K562 (cell line): ENCODE results near the gene HES4. TPM values are rescaled to one million over a fixed set of nuclear protein-coding genes. Genes with fewer than 3 reads are reported as not detected.

ENCODE experiments used
- BDP1 ChIP-seq: IDR thresholded peaks from 3 replicates; pipeline ENCODE4 v1.6.1; 2011; ENCODE audit not compliant: insufficient read length, insufficient read depth
- CBX3 ChIP-seq, 2 experiments: IDR thresholded peaks; 1 replicate in 1 of 2; 2 replicates in 1 of 2; pipeline ENCODE4 v1.6.1; 2012; ENCODE audit warnings: inconsistent platforms in 2 of 2, low read length in 2 of 2, borderline replicate concordance in 1 of 2, control low read depth in 1 of 2
- CBX5 ChIP-seq: IDR thresholded peaks from 2 replicates; pipeline ENCODE4 v1.6.1; 2014; ENCODE audit warnings: low read depth, borderline replicate concordance
- GATAD2A ChIP-seq: fragments of 450-650 bp; IDR thresholded peaks from 2 replicates; pipeline ENCODE4 v1.6.1; 2017
- KAT2B ChIP-seq: IDR thresholded peaks from one replicate; pipeline ENCODE4 v1.6.1; 2012; ENCODE audit warnings: low read depth, mild to moderate bottlenecking, control low read depth, inconsistent platforms, low read length, moderate library complexity
- MYBL2 ChIP-seq, 2 experiments: fragments of 450-650 bp in 1 of 2; sonication (generic) in 1 of 2; formaldehyde crosslinking in 1 of 2; IDR thresholded peaks; 2 replicates each; pipeline versions ENCODE4 v1.6.1 to v1.8.1; 2017 to 2022; ENCODE audit warnings: borderline replicate concordance in 1 of 2, inconsistent platforms in 1 of 2, low read depth in 1 of 2, mild to moderate bottlenecking in 1 of 2, missing genetic modification reagents in 1 of 2, moderate library complexity in 1 of 2
- POLR2AphosphoS5 ChIP-seq: IDR thresholded peaks from 2 replicates; pipeline ENCODE4 v1.6.1; 2011; ENCODE audit warnings: mild to moderate bottlenecking, low read depth, low read length, moderate library complexity; ENCODE audit not compliant: control insufficient read depth, insufficient read depth
- RB1 ChIP-seq: fragments of 450-650 bp; IDR thresholded peaks from 2 replicates; pipeline ENCODE4 v1.6.1; 2017; ENCODE audit warnings: low read depth, mild to moderate bottlenecking
- RBM15 ChIP-seq: fragments of 200-400 bp; formaldehyde crosslinking; IDR thresholded peaks from 2 replicates; pipeline ENCODE4 v1.6.1; 2018; ENCODE audit warnings: mild to moderate bottlenecking, low read length, moderate library complexity; ENCODE audit not compliant: insufficient read depth
- RBM17 ChIP-seq: fragments of 200-400 bp; formaldehyde crosslinking; IDR thresholded peaks from 2 replicates; pipeline ENCODE4 v1.6.1; 2017; ENCODE audit warnings: low read depth, mild to moderate bottlenecking, low read length, borderline replicate concordance
- SMARCB1 ChIP-seq: IDR thresholded peaks from 2 replicates; pipeline ENCODE4 v1.6.1; 2011; ENCODE audit warnings: improper control_type of control experiment, low read depth; ENCODE audit not compliant: insufficient read length
- ZNF431 ChIP-seq: sonication (generic); formaldehyde crosslinking; IDR thresholded peaks from 2 replicates; pipeline ENCODE4 v1.8.0; 2022; ENCODE audit warnings: mild to moderate bottlenecking, missing genetic modification reagents
- polyA plus RNA-seq, 8 experiments: library from polyadenylated mRNA; depleted of rRNA in 4 of 8; stranded (reverse) in 5 of 8; unstranded in 3 of 8; fragments of >200 nt; fragmentation: Nextera tagmentation in 2 of 8; fragmentation: Illumina TruSeq in 1 of 8; extraction: Ambion mirVana in 2 of 8; extraction: Trizol in 1 of 8; gene quantifications; 2 replicates each; pipeline versions ENCODE4 v1.2.1 to v1.2.3, GENCODE V29; 2011 to 2014; ENCODE audit warnings: inconsistent platforms in 1 of 8, missing spikeins in 1 of 8
- total RNA-seq, 7 experiments: library from RNA; depleted of rRNA in 6 of 7; stranded (reverse); fragments of >200 nt in 6 of 7; fragmentation: Illumina TruSeq in 2 of 7; extraction: Trizol in 2 of 7; gene quantifications; 2 replicates each; pipeline versions ENCODE4 v1.2.1 to v1.2.3, GENCODE V29; 2011 to 2021; ENCODE audit warnings: low replicate concordance in 1 of 7
- TF ChIP-seq, protein P1 (sequence below), 3 experiments: fragments of 200-800 bp in 1 of 3; fragments of 250-450 bp in 1 of 3; fragments of 450-650 bp in 1 of 3; sonication (Bioruptor Pico) in 1 of 3; sonication (Bioruptor generic) in 1 of 3; formaldehyde crosslinking in 1 of 3; IDR thresholded peaks; 2 replicates each; pipeline versions ENCODE4 v1.6.1 to v1.8.0; 2016 to 2022; ENCODE audit warnings: mild to moderate bottlenecking in 2 of 3, missing genetic modification characterization in 2 of 3, missing compliant biosample characterization in 1 of 3, moderate library complexity in 1 of 3
- TF ChIP-seq, protein P2 (sequence below): sonication (generic); formaldehyde crosslinking; IDR thresholded peaks from 2 replicates; pipeline ENCODE4 v1.8.1; 2023; ENCODE audit warnings: missing genetic modification reagents, mild to moderate bottlenecking, borderline replicate concordance

The HES4 gene
- total and polyA plus RNA-seq, 9 of the 15 experiments (the other 6 are each of a cell fraction or from before 2014, with no cell fraction given): 0.21 to 43.7 (median 5.3) TPM; not detected in 2

DNA sequence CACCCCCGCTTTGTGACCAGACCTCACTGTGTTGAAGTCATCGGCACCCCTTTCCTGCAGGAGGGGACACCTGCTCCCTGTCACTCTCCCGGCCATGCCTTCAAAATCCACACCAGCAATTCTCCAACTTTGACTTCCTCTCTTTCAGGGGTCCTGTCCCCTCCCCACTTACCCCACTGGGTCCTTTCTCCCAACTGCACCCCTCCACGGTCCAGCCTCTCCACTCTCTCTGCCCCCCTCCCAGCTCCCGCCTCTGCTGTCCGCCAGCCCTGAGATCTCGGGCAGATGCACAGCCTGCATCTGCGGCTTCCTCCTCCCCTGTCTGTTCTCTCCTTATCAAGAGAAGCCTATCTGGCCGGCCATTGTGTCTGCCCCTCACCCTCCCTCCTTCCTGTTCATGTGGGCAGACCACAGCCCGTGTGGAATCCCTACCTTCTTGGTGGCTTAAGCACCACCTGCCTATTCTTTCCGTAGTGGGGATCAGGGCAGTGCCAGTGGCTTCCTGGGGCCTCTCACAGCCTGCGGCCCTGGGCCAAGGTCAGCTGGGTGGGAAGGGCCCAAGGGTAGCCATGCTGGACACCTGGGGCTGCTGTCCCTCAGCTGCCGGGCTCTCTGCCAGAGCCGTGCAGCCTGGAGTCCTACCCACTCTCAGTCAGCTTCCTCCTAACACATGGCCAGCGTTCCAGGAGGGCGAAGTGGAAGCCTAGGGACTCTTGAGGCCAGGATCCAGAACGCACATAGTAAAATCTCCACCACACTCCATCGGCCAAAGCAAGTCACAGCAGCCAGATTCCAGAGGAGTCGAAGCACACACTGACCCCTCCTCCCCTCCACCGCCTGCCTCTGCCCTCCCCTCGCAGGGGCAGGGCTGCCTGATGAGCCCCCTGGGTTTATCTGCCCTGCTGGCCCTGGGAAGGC is 5.1 kb upstream of the HES4 start (continued):
- TF ChIP-seq, protein P1, sequence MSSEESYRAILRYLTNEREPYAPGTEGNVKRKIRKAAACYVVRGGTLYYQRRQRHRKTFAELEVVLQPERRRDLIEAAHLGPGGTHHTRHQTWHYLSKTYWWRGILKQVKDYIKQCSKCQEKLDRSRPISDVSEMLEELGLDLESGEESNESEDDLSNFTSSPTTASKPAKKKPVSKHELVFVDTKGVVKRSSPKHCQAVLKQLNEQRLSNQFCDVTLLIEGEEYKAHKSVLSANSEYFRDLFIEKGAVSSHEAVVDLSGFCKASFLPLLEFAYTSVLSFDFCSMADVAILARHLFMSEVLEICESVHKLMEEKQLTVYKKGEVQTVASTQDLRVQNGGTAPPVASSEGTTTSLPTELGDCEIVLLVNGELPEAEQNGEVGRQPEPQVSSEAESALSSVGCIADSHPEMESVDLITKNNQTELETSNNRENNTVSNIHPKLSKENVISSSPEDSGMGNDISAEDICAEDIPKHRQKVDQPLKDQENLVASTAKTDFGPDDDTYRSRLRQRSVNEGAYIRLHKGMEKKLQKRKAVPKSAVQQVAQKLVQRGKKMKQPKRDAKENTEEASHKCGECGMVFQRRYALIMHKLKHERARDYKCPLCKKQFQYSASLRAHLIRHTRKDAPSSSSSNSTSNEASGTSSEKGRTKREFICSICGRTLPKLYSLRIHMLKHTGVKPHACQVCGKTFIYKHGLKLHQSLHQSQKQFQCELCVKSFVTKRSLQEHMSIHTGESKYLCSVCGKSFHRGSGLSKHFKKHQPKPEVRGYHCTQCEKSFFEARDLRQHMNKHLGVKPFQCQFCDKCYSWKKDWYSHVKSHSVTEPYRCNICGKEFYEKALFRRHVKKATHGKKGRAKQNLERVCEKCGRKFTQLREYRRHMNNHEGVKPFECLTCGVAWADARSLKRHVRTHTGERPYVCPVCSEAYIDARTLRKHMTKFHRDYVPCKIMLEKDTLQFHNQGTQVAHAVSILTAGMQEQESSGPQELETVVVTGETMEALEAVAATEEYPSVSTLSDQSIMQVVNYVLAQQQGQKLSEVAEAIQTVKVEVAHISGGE (CRISPR knock-in tag; IDR thresholded peaks at IDR 0.05): peak in 1 of 3 experiments; percentile 86; a peak in 2 of 6 replicates
- no peak for TF ChIP-seq BDP1
- no peak for TF ChIP-seq SMARCB1
- no peak for TF ChIP-seq RBM15
- no peak for TF ChIP-seq RB1
- TF ChIP-seq CBX5: peak; percentile 44; the same call in 1 of the 2 replicates
- TF ChIP-seq ZNF431: 0 out of 2 replicates have a peak, but pooled peaks have one; percentile 27
- TF ChIP-seq MYBL2 (IDR thresholded peaks at IDR 0.05; ENCODE audit: low read depth): no peak
- no peak for TF ChIP-seq MYBL2 (CRISPR knock-in tag; IDR thresholded peaks at IDR 0.05; ENCODE audit: borderline replicate concordance)
- TF ChIP-seq GATAD2A: peak; percentile 77; the same call in 1 of the 2 replicates
- TF ChIP-seq, protein P2, sequence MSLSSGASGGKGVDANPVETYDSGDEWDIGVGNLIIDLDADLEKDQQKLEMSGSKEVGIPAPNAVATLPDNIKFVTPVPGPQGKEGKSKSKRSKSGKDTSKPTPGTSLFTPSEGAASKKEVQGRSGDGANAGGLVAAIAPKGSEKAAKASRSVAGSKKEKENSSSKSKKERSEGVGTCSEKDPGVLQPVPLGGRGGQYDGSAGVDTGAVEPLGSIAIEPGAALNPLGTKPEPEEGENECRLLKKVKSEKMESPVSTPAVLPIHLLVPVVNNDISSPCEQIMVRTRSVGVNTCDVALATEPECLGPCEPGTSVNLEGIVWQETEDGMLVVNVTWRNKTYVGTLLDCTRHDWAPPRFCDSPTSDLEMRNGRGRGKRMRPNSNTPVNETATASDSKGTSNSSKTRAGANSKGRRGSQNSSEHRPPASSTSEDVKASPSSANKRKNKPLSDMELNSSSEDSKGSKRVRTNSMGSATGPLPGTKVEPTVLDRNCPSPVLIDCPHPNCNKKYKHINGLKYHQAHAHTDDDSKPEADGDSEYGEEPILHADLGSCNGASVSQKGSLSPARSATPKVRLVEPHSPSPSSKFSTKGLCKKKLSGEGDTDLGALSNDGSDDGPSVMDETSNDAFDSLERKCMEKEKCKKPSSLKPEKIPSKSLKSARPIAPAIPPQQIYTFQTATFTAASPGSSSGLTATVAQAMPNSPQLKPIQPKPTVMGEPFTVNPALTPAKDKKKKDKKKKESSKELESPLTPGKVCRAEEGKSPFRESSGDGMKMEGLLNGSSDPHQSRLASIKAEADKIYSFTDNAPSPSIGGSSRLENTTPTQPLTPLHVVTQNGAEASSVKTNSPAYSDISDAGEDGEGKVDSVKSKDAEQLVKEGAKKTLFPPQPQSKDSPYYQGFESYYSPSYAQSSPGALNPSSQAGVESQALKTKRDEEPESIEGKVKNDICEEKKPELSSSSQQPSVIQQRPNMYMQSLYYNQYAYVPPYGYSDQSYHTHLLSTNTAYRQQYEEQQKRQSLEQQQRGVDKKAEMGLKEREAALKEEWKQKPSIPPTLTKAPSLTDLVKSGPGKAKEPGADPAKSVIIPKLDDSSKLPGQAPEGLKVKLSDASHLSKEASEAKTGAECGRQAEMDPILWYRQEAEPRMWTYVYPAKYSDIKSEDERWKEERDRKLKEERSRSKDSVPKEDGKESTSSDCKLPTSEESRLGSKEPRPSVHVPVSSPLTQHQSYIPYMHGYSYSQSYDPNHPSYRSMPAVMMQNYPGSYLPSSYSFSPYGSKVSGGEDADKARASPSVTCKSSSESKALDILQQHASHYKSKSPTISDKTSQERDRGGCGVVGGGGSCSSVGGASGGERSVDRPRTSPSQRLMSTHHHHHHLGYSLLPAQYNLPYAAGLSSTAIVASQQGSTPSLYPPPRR (CRISPR knock-in tag): no peak
- TF ChIP-seq RBM17: no peak
- TF ChIP-seq POLR2AphosphoS5: 0 out of 2 replicates have a peak, but pooled peaks have one; percentile 26
- TF ChIP-seq KAT2B: no peak
- no peak for TF ChIP-seq CBX3 (IDR thresholded peaks at IDR 0.05; ENCODE audit: borderline replicate concordance in 1 of 2, low read length in 2 of 2)
